HL-60/S4 treated with retinoic acid at 250 ng/mL for 4 days and 3 days (cell line): ENCODE results near the gene ADAMTSL3.
"Not testable (repeated sequence)": the region's sequence is repeated elsewhere in the genome, so short reads cannot be mapped to it uniquely, and the experiment has no call there.

Experiments
- in situ Hi-C: fragments of 300-500 bp; cut with MboI; formaldehyde crosslinking; loops from 2 replicates; pipeline ENCODE4 v1.7.0; 2022; ENCODE audit warnings: low sequenced_read_pairs

ADAMTSL3 gene

DNA sequence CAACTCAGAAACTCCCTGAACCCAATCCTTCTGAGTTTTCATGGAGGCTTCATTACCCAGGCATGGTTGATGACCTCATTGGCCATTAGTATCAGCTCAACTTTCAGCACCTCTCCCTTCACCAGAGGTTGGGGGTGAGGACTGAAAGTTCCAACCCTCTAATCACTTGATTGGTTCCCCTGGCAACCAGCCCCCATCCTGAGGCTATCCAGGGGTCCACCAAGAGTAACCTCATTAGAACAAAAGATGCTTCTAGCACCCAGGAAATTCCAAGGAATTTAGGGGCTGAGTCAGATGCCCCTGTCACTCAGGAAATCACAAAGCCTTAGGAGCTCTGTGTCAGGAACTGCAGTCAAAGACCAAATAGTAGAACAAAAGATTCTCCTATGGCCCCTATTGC lies 43.8 kb downstream of the ADAMTSL3 start:
- in situ Hi-C loops: no loop called here

GRCh38 chr15:83698294-83698693 lies 44.4 kb downstream of the ADAMTSL3 start:
- in situ Hi-C loops: no loop called here

GRCh38 chr15:83699028-83699427 lies 45.1 kb downstream of the ADAMTSL3 start:
- in situ Hi-C loops: no loop called here

DNA sequence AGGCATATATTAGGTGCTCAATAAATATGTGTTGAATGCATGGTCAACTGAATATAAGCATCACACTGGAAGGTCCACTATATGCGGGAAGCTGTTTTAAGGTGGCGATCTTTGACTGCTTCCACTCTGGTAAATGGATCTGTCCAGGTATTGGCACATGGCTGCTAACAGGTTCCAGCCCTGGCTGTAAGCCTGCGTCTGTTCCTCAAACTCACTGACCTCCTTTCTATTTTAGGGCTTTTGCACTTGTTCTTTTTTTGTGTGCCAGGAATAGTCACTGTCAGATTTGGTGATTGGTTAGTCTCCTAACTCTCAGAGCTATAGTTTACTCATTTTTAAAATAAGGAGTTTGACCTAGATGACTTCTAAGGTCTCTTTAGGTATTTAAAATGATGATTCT lies 46.2 kb downstream of the ADAMTSL3 start:
- in situ Hi-C loops: no loop called here

DNA sequence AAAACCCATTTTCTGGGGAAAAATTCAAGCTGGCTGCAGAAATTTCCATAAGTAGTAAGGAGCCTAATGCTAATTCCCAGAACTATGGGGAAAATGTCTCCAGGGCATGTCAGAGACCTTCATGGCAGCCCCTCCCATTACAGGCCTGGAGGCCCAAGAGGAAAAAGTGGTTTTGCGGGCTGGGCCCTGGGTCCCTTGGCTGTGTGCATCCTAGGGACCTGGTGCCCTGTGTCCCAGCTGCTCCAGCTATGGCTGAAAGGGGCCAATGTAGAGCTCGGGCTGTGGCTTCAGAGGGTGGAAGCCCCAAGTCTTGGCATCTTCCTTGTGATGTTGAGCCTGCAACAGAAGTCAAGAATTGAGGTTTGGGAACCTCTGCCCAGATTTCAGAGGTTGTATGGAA lies 48.4 kb downstream of the ADAMTSL3 start:
- in situ Hi-C loops: not testable (repeated sequence)

- in situ Hi-C loops: no loop called here
These were observed 54.4 kb downstream of the ADAMTSL3 start for GRCh38 chr15:83708328-83708727.

- in situ Hi-C loops: no loop called here
These were observed 55.3 kb downstream of the ADAMTSL3 start for GRCh38 chr15:83709241-83709640.

DNA sequence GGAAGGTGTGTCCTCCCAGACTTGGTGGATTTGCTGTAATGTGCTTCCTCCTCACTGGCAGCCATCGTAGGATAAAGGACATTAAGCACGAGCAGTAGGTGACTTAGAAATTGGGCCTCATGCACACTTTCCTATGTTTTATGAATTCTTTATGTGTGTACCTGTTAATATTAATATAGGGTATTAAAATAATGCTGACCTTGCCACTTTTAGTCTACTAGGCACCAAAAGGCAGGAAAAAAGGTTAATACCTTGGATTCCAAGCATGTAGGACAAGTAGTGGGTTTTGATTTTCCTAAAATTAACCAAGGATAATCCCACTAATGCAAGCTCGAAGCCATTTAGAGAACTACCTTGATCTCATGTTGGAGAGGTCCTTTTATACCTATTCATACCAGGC lies 55.9 kb downstream of the ADAMTSL3 start:
- in situ Hi-C loops: no loop called here

GRCh38 chr15:83710452-83710851 lies 56.5 kb downstream of the ADAMTSL3 start:
- in situ Hi-C loops: no loop called here

- in situ Hi-C loops: no loop called here
These were observed 57.3 kb downstream of the ADAMTSL3 start for GRCh38 chr15:83711236-83711635.

DNA sequence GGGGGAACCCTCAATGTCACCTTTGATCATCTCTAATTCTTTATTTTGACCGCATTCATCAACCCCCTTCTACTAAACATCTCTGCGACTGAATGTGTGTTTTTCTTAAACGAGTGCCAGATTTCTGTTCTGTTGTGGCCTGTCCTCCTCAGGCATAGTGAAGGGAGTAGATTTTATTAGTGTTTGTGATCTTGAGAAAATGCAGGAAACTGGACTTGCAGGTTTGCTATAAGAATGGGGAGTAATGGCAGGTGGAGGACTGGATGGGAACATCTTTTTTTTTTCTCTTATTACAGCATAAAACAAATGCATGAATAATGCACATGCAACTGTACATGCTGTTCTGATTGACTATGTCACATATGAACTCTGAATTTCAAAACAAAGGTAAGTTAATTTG lies 59.3 kb downstream of the ADAMTSL3 start:
- in situ Hi-C loops: no loop called here

DNA sequence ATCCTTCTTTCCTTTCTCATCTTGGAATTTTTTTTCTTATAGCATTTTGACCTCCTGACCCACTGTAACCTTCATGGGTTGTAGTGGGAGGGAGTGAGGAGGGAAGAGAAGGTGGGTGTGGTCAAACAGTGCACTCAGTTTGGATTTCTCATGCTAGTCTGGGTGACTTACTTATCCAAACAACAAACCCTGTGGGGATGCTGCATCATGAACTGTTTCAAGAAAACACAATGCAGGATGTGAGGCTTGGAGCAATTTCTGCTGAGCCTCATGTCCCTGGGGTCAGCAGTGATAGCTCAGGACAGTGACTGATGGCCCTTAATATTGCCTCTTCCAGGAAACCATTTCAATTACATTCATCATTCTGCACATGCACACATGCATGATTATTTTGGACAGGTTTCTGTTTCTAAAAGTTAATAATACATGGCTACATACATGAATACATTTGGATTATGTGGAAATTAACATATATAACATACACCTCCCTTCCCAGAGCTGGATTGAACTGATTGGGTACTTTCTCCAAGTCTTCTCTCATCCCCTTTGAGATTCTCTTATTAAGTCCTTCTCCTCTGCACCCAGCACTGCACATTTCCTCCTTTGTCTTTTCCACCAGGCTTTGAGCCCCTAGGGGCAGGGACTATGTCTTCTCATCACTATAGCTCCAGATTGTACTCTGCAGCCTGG lies 61.2 kb downstream of the ADAMTSL3 start:
- in situ Hi-C loops: no loop called here

- in situ Hi-C loops: no loop called here
These were observed 62.7 kb downstream of the ADAMTSL3 start for GRCh38 chr15:83716605-83717004.

- in situ Hi-C loops: no loop called here
These were observed 63.1 kb downstream of the ADAMTSL3 start for GRCh38 chr15:83717010-83717409.

DNA sequence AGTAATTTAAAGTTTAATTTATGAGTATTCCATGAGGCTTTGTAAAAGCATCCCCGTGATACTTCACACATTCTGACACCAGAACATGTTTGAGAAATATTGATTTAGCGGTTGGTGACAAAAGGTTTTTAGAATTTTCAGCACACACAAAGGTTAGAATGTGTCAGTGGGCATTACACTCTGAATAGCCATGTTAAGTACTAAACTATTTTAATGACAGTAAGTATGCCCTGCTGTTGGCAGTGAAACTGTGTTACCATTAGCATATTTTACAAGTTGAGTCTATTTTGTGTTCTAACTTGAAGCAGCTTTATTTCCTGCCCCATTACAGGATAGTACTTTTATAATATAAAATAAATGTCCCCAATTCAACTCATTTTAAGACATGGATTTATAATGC lies 66.5 kb downstream of the ADAMTSL3 start:
- in situ Hi-C loops: no loop called here

- in situ Hi-C loops: no loop called here
These were observed 67.1 kb downstream of the ADAMTSL3 start for GRCh38 chr15:83721031-83721430.

DNA sequence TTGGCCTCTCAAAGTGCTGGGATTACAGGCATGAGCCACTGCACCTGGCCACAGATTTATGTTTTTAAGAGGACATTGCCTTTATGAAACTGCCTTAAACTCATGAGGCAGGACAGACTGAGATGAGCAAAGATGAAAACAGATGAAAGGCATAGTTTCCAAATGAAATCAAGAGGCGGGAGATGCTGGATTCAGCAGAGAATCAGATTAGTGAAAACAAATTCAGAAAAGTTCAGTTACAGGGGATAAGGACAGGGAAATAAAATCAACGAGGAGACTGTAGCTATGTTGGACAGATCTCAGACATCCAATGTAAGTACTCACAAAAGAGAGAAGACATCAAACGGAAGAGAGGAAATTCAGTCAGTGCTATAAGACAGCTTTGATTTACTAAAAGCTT lies 68.1 kb downstream of the ADAMTSL3 start:
- in situ Hi-C loops: no loop called here

- in situ Hi-C loops: no loop called here
These were observed 69.3 kb downstream of the ADAMTSL3 start for GRCh38 chr15:83723216-83723615.

- in situ Hi-C loops: no loop called here
These were observed 78.3 kb downstream of the ADAMTSL3 start for GRCh38 chr15:83732196-83732595.

GRCh38 chr15:83732770-83733169 lies 78.8 kb downstream of the ADAMTSL3 start:
- in situ Hi-C loops: no loop called here

GRCh38 chr15:83733206-83733605 lies 79.3 kb downstream of the ADAMTSL3 start:
- in situ Hi-C loops: no loop called here

DNA sequence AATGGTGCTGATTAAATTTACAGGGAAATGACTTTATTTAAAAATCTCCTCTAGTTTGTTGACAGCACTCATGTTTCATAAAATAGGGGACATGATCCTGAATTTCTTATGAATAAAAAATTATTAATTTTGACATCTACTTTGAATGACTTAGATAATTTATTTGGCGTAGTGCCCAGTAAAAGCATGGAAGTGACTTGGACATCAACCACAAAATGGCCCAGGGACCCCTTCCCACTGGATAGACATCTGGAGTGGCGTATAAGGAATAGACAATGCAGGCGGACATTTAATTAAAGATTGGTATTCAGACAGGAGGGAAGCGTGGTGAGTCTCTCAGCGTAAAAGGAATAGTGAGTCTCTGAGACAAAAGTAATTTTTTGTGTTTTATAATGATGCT lies 79.8 kb downstream of the ADAMTSL3 start:
- in situ Hi-C loops: no loop called here

DNA sequence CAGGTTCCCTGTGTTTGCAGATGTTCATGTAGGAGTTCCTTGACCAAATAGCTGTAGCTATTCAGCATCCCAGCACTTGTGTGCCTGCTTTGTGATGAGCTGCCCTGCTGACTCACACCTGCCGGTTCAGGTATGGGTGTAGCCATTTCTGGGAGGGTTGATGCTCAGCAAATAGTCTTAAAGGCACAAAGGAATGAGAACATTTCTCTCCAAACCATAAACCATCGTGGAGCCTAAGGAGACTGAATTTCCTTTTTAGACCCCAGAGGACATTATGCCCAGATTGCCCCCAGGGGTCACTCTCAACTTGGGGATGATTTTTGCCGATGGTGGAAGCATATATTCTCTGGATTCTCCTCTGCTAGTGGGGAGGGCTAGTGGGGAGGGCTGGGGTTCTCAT lies 80.6 kb downstream of the ADAMTSL3 start:
- in situ Hi-C loops: no loop called here
